ENCODE data around the gene S100A13.

GRCh38 chr1:153571706-153572105, 55.6 kb downstream of the S100A13 start:
- no peak for TF ChIP-seq POLR2A (IDR thresholded peaks at IDR 0.05)
- TF ChIP-seq CTCF (IDR thresholded peaks at IDR 0.05) = no peak

All from suprapubic skin (tissue), 3 donors.